Heart left ventricle (tissue), 13 donors: Measurements from ENCODE around the gene TRIM40.

Experiments used
- POLR2A ChIP-seq, 2 donors: fragments of 450-650 bp; IDR thresholded peaks; one replicate each; pipeline ENCODE4 v1.6.1; 2017; ENCODE audit warnings: antibody characterized with exemption in 2 of 2, mild to moderate bottlenecking in 2 of 2, moderate library complexity in 2 of 2
- TF ChIP-seq, protein P1 (sequence below), 12 donors: fragments of 200-600 bp; sonication (generic) in 4 of 12; IDR thresholded peaks; one replicate each; pipeline versions ENCODE4 v1.5.0 to v1.8.0; 2018 to 2022; ENCODE audit warnings: antibody characterized with exemption in 12 of 12, mild to moderate bottlenecking in 5 of 12
- donor health status: ischemic (EF 13 %, LVEDD 7.1; RV severe dilation, severe dysfunction).
- donor health status: DM: no; HTN: yes; CAD: no.
- donor health status: DM: no; HTN: no; CAD: no.
- donor health status: ischemic (EF 25% LVEDD 6.9; RV normal size, moderate dysfunction).
- donor health status: ischemic (EF 25% LVEDD 5.7; RV mildly dilated, moderate dysfunction).
- donor health status: ischemic (EF 35%, LVEDD 5.7; RV mildly dilated, moderate dysfunction).
- donor health status: nonischemic (EF 11% LVEDD 7.7; RV severe dilation, severe dysfunction).
- donor health status: DM: yes; HTN: yes; CAD: no.
- donor health status: PGD.
- donor health status: ischemic (EF 29% LVEDD 5.4; RV normal size, mild dysfunction).
- donor health status: nonischemic (EF 23%, LVEDD 6.1; RV moderate dilation, normal function).

DNA sequence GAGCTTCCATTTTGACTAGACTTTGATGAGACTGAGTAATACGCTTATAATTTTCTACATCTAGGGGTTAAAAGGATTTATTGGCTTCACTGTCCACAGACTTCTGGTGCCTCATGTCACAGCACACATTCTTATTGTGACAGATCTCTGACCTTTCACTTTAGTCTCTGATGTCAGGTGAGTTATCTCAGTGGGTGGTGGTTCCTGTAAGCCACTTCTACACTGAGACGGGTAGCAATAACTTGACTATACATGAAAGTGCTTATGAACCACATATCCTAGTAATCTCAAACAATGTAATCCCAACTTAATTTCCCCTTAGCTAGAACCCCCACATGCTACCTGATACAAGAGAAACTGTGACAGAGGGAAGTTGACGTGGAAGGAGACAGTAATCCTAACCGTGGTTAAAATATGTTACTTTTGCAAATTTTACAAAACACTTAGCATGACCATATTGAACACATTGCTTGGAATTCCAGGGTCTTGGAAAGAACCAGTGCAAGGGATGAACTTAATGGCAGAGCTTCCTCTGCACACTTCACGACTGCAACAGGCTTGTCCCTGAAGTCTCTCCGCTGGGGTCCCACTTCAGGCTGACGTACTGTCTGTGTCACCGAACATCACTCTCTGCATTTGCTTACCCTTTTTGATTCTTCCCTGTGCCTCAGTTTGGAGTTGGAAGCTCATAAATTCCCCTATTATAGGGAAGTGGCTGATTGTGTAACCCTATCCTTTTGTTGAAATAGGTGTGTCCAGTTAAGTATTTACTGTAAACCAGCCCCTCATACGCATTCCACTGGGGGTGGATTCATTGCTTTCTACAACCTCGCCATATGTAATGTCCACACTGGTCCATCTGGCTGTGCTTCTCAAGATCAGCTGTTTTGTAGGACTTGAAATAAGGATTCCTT is 6.4 kb upstream of the TRIM40 start:
- TF ChIP-seq, protein P1, sequence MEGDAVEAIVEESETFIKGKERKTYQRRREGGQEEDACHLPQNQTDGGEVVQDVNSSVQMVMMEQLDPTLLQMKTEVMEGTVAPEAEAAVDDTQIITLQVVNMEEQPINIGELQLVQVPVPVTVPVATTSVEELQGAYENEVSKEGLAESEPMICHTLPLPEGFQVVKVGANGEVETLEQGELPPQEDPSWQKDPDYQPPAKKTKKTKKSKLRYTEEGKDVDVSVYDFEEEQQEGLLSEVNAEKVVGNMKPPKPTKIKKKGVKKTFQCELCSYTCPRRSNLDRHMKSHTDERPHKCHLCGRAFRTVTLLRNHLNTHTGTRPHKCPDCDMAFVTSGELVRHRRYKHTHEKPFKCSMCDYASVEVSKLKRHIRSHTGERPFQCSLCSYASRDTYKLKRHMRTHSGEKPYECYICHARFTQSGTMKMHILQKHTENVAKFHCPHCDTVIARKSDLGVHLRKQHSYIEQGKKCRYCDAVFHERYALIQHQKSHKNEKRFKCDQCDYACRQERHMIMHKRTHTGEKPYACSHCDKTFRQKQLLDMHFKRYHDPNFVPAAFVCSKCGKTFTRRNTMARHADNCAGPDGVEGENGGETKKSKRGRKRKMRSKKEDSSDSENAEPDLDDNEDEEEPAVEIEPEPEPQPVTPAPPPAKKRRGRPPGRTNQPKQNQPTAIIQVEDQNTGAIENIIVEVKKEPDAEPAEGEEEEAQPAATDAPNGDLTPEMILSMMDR (IDR thresholded peaks at IDR 0.05) = no peak
- no peak for TF ChIP-seq POLR2A (IDR thresholded peaks at IDR 0.05)
